Measurements from ENCODE around the gene GUCY1A1.

GUCY1A1 gene

GRCh38 chr4:155707251-155707650 lies 40.6 kb downstream of the GUCY1A1 start:
- no peaks in the 10 kb centered on the region for H3F3A ChIP-seq (ENCODE audit: insufficient read depth, low read length)
- H2AFZ ChIP-seq (ENCODE audit: low read length): no peak overlapping the region
- TF ChIP-seq EZH2 (IDR thresholded peaks at IDR 0.05; ENCODE audit: borderline replicate concordance, low read length): no peak
- TF ChIP-seq CTCF (IDR thresholded peaks at IDR 0.05; ENCODE audit: low read length): no peak
- no peaks in the 10 kb centered on the region for H3K4me1 ChIP-seq (ENCODE audit: insufficient read depth, low read length, severe bottlenecking)
- no peak overlapping the region for H3K4me3 ChIP-seq (ENCODE audit: low read depth, low read length, poor library complexity, severe bottlenecking)
- H4K20me1 ChIP-seq (ENCODE audit: insufficient read depth, low read length): no peaks in the 10 kb centered on the region
- H3K9ac ChIP-seq (ENCODE audit: low read length): no peak overlapping the region
- no peaks in the 10 kb centered on the region for H3K36me3 ChIP-seq (ENCODE audit: insufficient read depth, low read length)
- no peaks in the 10 kb centered on the region for H3K79me2 ChIP-seq (ENCODE audit: insufficient read depth, low read length)
- no peaks in the 10 kb centered on the region for H3K9me3 ChIP-seq (ENCODE audit: low read length)
- H3K9me2 ChIP-seq (ENCODE audit: low read depth, low read length): no peaks in the 10 kb centered on the region
- H3K27me3 ChIP-seq (ENCODE audit: insufficient read depth, low read length): no peaks in the 10 kb centered on the region
- H3K4me2 ChIP-seq (ENCODE audit: low read length): no peak overlapping the region
- H3K27ac ChIP-seq (ENCODE audit: low read depth, low read length, poor library complexity, severe bottlenecking): no peak overlapping the region

- H3K4me2 ChIP-seq (ENCODE audit: low read length): no peak overlapping the region
- no peak overlapping the region for H3K4me3 ChIP-seq (ENCODE audit: low read depth, low read length, poor library complexity, severe bottlenecking)
- no peaks in the 10 kb centered on the region for H3K79me2 ChIP-seq (ENCODE audit: insufficient read depth, low read length)
- no peak overlapping the region for H3K9ac ChIP-seq (ENCODE audit: low read length)
- no peaks in the 10 kb centered on the region for H4K20me1 ChIP-seq (ENCODE audit: insufficient read depth, low read length)
- no peak overlapping the region for H3K27ac ChIP-seq (ENCODE audit: low read depth, low read length, poor library complexity, severe bottlenecking)
- H3K27me3 ChIP-seq (ENCODE audit: insufficient read depth, low read length): no peaks in the 10 kb centered on the region
- no peak overlapping the region for H2AFZ ChIP-seq (ENCODE audit: low read length)
- H3F3A ChIP-seq (ENCODE audit: insufficient read depth, low read length): no peaks in the 10 kb centered on the region
- H3K4me1 ChIP-seq (ENCODE audit: insufficient read depth, low read length, severe bottlenecking): no peaks in the 10 kb centered on the region
- no peaks in the 10 kb centered on the region for H3K9me3 ChIP-seq (ENCODE audit: low read length)
- no peaks in the 10 kb centered on the region for H3K36me3 ChIP-seq (ENCODE audit: insufficient read depth, low read length)
- no peaks in the 10 kb centered on the region for H3K9me2 ChIP-seq (ENCODE audit: low read depth, low read length)
- TF ChIP-seq EZH2 (IDR thresholded peaks at IDR 0.05; ENCODE audit: borderline replicate concordance, low read length) (no peak), CTCF (IDR thresholded peaks at IDR 0.05; ENCODE audit: low read length) (no peak)
Measured at GRCh38 chr4:155708782-155709181, 42.1 kb downstream of the GUCY1A1 start.

- TF ChIP-seq CTCF (IDR thresholded peaks at IDR 0.05; ENCODE audit: low read length) (no peak), EZH2 (IDR thresholded peaks at IDR 0.05; ENCODE audit: borderline replicate concordance, low read length) (no peak)
- Histone ChIP-seq H4K20me1 (ENCODE audit: insufficient read depth, low read length) (no peaks in the 10 kb centered on the region), H3K9me3 (ENCODE audit: low read length) (no peaks in the 10 kb centered on the region), H3K27me3 (ENCODE audit: insufficient read depth, low read length) (no peaks in the 10 kb centered on the region), H3K79me2 (ENCODE audit: insufficient read depth, low read length) (no peaks in the 10 kb centered on the region), H3K9ac (ENCODE audit: low read length) (no peak overlapping the region), H3K27ac (ENCODE audit: low read depth, low read length, poor library complexity, severe bottlenecking) (no peak overlapping the region), H3K9me2 (ENCODE audit: low read depth, low read length) (no peaks in the 10 kb centered on the region), H2AFZ (ENCODE audit: low read length) (no peak overlapping the region), H3K4me2 (ENCODE audit: low read length) (no peak overlapping the region), H3F3A (ENCODE audit: insufficient read depth, low read length) (no peaks in the 10 kb centered on the region), H3K36me3 (ENCODE audit: insufficient read depth, low read length) (no peaks in the 10 kb centered on the region), H3K4me1 (ENCODE audit: insufficient read depth, low read length, severe bottlenecking) (no peaks in the 10 kb centered on the region), H3K4me3 (ENCODE audit: low read depth, low read length, poor library complexity, severe bottlenecking) (no peak overlapping the region)
Measured at GRCh38 chr4:155709918-155710317, 43.3 kb downstream of the GUCY1A1 start.
